Keratinocyte (primary cell): ENCODE measurements around the gene LTBP3. TPM values are rescaled to one million over a fixed set of nuclear protein-coding genes. Genes with fewer than 3 reads are reported as not detected.

Experiments
- DNase-seq: peaks from one replicate; pipeline ENCODE4 v3.0.0-alpha.2; 2011; ENCODE audit warnings: low read depth, missing footprints, low spot score
- FAIRE-seq: peaks from 2 replicates; lab custom pipeline; 2011; peaks lifted over from hg19 to GRCh38; lab: Jason Lieb, UNC
- H2AFZ ChIP-seq: 2 replicates; pipeline ENCODE4 v1.6.0; 2012; ENCODE audit warnings: low read length, control low read depth, inconsistent platforms; ENCODE audit not compliant: control insufficient read depth
- H3K27ac ChIP-seq: 2 replicates; pipeline ENCODE4 v1.5.1; 2011; ENCODE audit warnings: low read length; ENCODE audit not compliant: control insufficient read depth, insufficient read depth
- H3K27me3 ChIP-seq: 3 replicates; pipeline ENCODE4 v1.6.0; 2011; ENCODE audit warnings: low read length; ENCODE audit not compliant: control insufficient read depth, insufficient read depth; ENCODE audit errors: extremely low read depth
- H3K36me3 ChIP-seq, 2 experiments: 2 replicates in 1 of 2; 3 replicates in 1 of 2; pipeline ENCODE4 v1.5.1; 2011; ENCODE audit warnings: low read length in 2 of 2, mild to moderate bottlenecking in 1 of 2; ENCODE audit not compliant: control insufficient read depth in 2 of 2, insufficient read depth in 2 of 2; ENCODE audit errors: extremely low read depth in 1 of 2
- H3K4me1 ChIP-seq: 3 replicates; pipeline ENCODE4 v1.5.1; 2011; ENCODE audit warnings: low read length; ENCODE audit not compliant: control insufficient read depth, insufficient read depth; ENCODE audit errors: extremely low read depth
- H3K4me2 ChIP-seq: 3 replicates; pipeline ENCODE4 v1.6.0; 2011; ENCODE audit warnings: low read depth, low read length; ENCODE audit not compliant: control insufficient read depth, insufficient read depth; ENCODE audit errors: extremely low read depth
- H3K4me3 ChIP-seq, 3 experiments: fragments of 200-600 bp in 1 of 3; sonication (generic) in 1 of 3; 2 replicates in 2 of 3; 3 replicates in 1 of 3; pipeline ENCODE4 v1.5.1; 2011 to 2016; ENCODE audit warnings: low read length in 3 of 3, mild to moderate bottlenecking in 3 of 3, control low read depth in 2 of 3, inconsistent platforms in 1 of 3, low read depth in 1 of 3, mixed read lengths in 1 of 3, mixed run types in 1 of 3, moderate library complexity in 1 of 3; ENCODE audit not compliant: control insufficient read depth in 2 of 3, insufficient read depth in 2 of 3; ENCODE audit errors: extremely low read depth in 1 of 3
- H3K79me2 ChIP-seq: 2 replicates; pipeline ENCODE4 v1.6.0; 2012; ENCODE audit warnings: low read length; ENCODE audit not compliant: control insufficient read depth, insufficient read depth
- H3K9ac ChIP-seq: 3 replicates; pipeline ENCODE4 v1.6.0; 2011; ENCODE audit warnings: low read length; ENCODE audit not compliant: control insufficient read depth, insufficient read depth; ENCODE audit errors: extremely low read depth
- H3K9me1 ChIP-seq: 3 replicates; pipeline ENCODE4 v1.6.0; 2011; ENCODE audit warnings: low read length; ENCODE audit not compliant: control insufficient read depth, insufficient read depth; ENCODE audit errors: extremely low read depth
- H3K9me3 ChIP-seq: 2 replicates; pipeline ENCODE4 v1.5.1; 2012; ENCODE audit warnings: low read depth, low read length; ENCODE audit not compliant: control insufficient read depth
- H4K20me1 ChIP-seq: 3 replicates; pipeline ENCODE4 v1.6.0; 2011; ENCODE audit warnings: low read length; ENCODE audit not compliant: control insufficient read depth, insufficient read depth; ENCODE audit errors: extremely low read depth
- CTCF ChIP-seq, 3 experiments: IDR thresholded peaks in 1 of 3; conservative IDR thresholded peaks in 1 of 3; optimal IDR thresholded peaks in 1 of 3; 2 replicates in 2 of 3; 3 replicates in 1 of 3; pipeline versions ENCODE3 to v1.5.1; 2011; ENCODE audit warnings: low read length in 3 of 3, mild to moderate bottlenecking in 3 of 3, moderate library complexity in 2 of 3, control low read depth in 1 of 3, inconsistent platforms in 1 of 3; ENCODE audit not compliant: insufficient read depth in 2 of 3; ENCODE audit errors: extremely low read depth in 1 of 3
- EZH2 ChIP-seq: IDR thresholded peaks from one replicate; pipeline ENCODE4 v1.6.1; 2012; ENCODE audit warnings: inconsistent platforms, mild to moderate bottlenecking, low read length, moderate library complexity
- dilution Hi-C: fragments of 300-500 bp; cut with MboI; formaldehyde crosslinking; loops from one replicate; pipeline ENCODE4 v1.7.0; 2020; ENCODE audit warnings: low sequenced_read_pairs; ENCODE audit not compliant: extremely low pct_ligation_motif_present
- polyA plus RNA-seq, 5 experiments: library from polyadenylated mRNA; depleted of rRNA in 3 of 5; stranded (reverse) in 3 of 5; stranded (forward) in 1 of 5; unstranded in 1 of 5; fragments of >200 nt; gene quantifications; 1 replicate in 1 of 5; 2 replicates in 3 of 5; 3 replicates in 1 of 5; pipeline versions ENCODE4 v1.2.1 to v1.2.3, GENCODE V29; 2011 to 2012; ENCODE audit warnings: missing spikeins in 2 of 5, low read depth in 1 of 5, low replicate concordance in 1 of 5

The LTBP3 gene
- polyA plus RNA-seq, 1 donor (not counting 4 experiments of a cell fraction or from before 2014, with no cell fraction given), result 9.1 TPM

GRCh38 chr11:65590240-65590738 lies 32.1 kb upstream of the LTBP3 start:
- DNase-seq (no peak), FAIRE-seq (no peak)
- Histone ChIP-seq H3K9ac (no peak overlapping the region), H3K4me3 (no peak overlapping the region), H3K4me1 (peaks cover 35% of the 10 kb centered on the region), H2AFZ (no peak overlapping the region), H3K36me3 (peaks cover 9 to 12% of the 10 kb centered on the region in 2 experiments), H3K27me3 (no peaks in the 10 kb centered on the region), H4K20me1 (peaks cover 4% of the 10 kb centered on the region), H3K4me2 (no peak overlapping the region), H3K9me1 (no peaks in the 10 kb centered on the region), H3K79me2 (no peaks in the 10 kb centered on the region), H3K27ac (no peak overlapping the region), H3K9me3 (no peaks in the 10 kb centered on the region)
- TF ChIP-seq EZH2 (no peak), CTCF (optimal IDR thresholded peaks at IDR 0.05 in 1 of 3, IDR thresholded peaks at IDR 0.05 in 1 of 3, conservative IDR thresholded peaks at IDR 0.05 in 1 of 3; ENCODE audit: extremely low read depth in 1 of 3, insufficient read depth in 2 of 3, low read length in 3 of 3) (no peak)
- dilution Hi-C loops, result no loop called here

GRCh38 chr11:65589444-65590239 lies 31.5 kb upstream of the LTBP3 start:
- Histone ChIP-seq H4K20me1 (peaks cover 4% of the 10 kb centered on the region), H3K4me2 (no peak overlapping the region), H3K4me3 (no peak overlapping the region), H2AFZ (no peak overlapping the region), H3K4me1 (peaks cover 33% of the 10 kb centered on the region), H3K9me3 (no peaks in the 10 kb centered on the region), H3K79me2 (no peaks in the 10 kb centered on the region), H3K36me3 (peaks cover 9 to 12% of the 10 kb centered on the region in 2 experiments), H3K9ac (no peak overlapping the region), H3K27ac (no peak overlapping the region), H3K9me1 (no peaks in the 10 kb centered on the region), H3K27me3 (no peaks in the 10 kb centered on the region)
- no peak for FAIRE-seq
- dilution Hi-C loops, result no loop called here
- no peak for TF ChIP-seq CTCF (optimal IDR thresholded peaks at IDR 0.05 in 1 of 3, IDR thresholded peaks at IDR 0.05 in 1 of 3, conservative IDR thresholded peaks at IDR 0.05 in 1 of 3; ENCODE audit: extremely low read depth in 1 of 3, insufficient read depth in 2 of 3, low read length in 3 of 3)
- DNase-seq, result no peak
